HG03520 (cell line): Measurements from ENCODE around the gene KCNA5.

Experiments used
- ATAC-seq: cut with Tn5 transposase; IDR thresholded peaks from one replicate; pipeline ENCODE4 v1.9.1; 2021; ENCODE audit warnings: mild to moderate bottlenecking, moderate library complexity; ENCODE audit not compliant: unreplicated experiment

The KCNA5 gene

DNA sequence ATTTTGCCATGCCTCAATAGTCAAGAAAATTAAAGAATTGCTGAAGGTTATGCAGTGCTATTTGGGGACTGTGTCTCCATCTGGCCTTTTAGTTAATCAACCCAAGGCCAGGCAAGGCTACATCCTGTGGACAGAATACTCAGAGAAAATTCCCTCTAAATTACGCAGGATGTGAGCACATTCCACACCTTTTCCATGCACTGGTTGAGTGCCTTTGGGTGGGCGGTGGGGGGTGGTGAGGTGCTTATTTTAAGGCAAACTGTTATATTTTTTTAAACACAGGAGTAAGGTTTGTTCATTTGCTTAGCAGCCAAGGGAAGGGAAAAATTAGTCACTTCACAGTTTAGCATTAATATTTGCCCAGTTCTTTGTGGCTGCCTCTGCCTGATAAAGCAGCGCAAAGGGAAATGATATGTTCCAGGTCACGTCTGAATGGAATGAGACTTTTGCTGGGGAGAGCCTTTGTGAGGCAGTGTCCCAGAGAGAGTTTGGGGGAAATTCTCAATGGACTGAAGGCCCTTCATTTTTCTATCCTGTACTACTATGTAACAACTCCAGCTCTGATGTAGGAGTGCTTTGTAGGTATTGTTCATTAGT is 17.2 kb upstream of the KCNA5 start:
- no peak for ATAC-seq

DNA sequence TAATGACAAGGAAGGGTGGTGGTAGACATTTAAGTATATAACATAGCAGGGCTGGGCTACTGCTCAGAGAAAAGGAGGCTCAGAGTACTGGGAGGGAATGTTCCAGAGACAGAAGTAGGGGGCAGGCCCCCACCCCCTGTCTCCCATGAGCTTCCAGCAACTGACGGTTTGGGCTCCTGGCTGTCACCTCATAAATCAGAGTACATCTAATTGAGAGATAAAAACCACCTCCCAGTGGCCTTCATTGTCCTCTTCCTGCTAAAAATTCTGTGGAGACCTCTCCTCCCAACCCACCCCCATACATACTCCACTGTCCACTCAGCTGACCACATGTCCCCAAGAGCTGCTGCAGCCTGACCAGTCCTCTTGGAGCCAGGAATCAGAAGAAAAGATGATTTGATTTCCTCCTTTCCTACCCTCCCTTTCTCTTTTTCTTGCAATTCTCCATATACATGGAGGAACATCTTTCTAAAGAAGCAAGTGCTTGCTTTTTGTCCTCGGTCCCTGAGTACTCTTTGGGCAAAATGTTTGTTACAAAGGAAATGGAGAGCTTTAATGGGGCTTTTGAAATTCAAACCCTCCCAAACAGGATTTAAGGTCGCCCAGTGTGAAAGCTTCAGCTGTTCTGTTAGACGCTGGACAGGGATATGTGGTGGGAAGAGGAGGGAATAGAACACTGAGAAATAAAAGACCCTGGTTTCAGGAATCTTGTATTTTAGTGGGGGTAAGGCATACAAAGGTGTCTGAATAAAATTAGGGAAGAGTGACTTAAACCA is 16.4 kb upstream of the KCNA5 start:
- no peak for ATAC-seq

DNA sequence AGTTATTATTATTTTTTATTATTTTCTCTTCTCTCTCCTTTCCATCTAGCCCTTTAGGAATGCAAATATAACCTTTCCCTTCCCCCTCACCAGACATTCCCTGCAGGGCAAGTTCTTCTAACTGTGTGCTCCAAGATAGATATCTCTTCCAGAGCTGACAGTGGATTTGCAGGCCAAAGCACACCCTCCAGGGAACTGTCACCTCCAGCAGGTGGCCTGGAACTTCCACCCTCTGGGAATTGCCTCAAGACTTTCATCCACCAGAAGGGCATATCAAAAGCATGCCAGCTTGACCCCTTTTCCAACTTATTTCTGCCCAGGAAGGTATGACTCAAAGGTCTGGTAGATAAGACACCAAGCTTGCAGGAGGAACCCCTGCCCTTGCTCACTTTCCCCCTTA is 13.6 kb upstream of the KCNA5 start:
- ATAC-seq, result no peak

DNA sequence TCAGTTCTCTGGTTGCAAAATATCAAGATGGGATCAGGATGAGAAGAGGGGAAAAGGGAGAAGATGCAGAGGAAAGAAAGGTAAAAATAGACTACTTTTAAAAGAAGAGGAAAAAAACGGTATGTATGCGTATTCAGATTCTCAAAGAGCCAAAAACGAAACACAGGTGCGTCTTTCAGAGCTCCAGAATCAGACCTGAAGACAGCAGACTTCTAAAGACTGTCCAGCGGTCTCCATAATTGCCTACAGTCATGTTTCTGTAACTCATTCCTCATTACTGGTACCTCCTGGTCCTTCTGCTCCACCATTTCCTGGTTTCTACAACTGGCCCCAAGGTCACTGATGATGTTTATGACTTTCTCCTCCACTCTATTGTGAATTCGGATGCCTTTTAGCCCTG is 12.4 kb upstream of the KCNA5 start:
- ATAC-seq, result no peak

DNA sequence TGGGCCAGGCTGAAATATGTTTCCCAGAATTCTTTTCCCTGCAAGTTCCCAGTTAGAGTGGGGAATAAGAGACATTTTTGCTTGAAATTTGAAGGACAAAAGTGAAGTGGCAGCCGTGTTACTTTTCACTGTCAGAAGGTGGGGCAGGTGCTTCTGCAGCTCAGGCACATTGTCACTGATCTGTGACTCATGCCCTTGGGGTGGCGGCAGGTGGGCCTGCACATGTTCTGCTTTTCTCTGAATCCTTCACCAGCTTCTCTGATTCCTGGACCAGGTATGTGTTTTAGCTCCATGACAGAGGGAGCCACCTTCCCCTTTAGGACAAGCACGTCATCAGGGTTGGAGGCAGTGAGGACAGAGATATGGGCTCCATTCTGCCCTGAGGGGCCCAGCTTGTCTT is 11.7 kb upstream of the KCNA5 start:
- no peak for ATAC-seq

DNA sequence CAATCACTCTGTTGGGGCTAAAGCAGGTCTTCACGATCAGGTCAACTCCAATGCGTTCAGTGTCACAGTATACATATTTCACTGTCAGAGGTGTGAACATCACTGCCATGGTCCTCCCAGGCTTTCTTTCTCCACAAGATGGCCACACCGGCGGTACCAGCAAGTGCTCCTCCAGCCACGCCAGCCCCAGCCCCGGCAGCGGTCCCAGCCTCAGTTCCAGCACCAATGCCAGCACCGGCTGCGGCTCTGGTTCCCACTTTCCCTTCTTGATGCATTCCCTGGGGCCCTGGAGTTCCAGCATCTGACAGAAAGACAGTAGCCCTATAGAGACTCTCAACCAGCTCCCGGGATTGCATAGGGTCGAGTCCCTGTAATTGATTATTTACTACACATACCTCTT is 10.9 kb upstream of the KCNA5 start:
- no peak for ATAC-seq

DNA sequence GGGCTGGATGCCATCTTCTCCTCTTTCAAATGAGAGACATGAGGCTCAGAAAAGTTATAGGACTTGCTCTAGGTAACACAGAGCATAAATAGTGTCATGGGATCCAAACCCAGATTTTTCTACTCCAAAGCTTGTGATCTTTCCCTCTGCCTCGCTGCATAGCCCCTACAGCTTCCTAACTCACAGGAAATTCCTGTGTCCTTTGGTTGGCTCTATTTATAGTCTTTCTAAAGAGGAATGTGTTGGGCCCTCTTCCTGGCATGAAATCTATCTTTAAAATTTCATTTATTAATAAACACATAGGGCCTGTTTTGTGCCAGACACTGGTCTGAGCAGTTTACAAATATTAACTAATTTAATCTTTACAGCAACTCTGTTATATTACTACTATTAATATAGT is 9.8 kb upstream of the KCNA5 start:
- ATAC-seq, result no peak

DNA sequence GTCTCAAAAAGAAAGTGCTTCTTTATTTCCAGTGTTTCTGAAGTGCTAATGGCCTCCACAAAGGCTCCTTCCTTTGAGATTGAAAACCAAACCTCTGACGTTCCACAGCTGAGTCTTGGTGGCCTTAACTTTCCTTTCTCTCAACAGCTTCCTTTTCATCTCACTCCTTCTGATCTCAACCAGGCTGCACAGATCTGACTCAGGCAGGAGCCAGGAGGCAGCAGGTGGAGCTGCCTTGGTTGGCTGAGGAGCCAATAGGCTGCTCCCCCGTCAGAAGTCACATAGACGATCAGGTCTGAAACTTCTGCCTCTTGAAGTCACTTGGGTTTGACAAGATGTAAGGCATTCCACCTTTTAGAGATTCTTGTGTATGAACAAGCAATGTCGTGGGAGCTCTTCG is 9.1 kb upstream of the KCNA5 start:
- no peak for ATAC-seq

DNA sequence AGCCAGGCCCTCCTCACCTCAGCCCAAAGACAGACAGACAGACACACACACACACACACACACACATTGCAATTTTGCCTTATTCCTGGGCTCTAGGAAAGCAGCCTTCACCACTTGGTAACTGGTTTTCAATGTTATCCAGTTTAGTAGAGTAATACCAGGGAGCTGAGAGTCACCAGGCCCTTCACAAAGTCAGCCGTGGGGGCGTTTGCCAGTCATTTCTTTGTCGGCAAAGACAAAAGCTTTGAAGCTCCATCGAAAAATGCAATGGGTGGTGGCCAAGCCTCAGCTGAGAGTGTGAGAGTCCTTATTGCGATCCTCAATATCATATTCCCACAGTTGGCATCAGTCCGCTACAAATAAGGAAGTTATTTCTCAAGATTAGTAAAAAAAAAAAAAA is 8.1 kb upstream of the KCNA5 start:
- no peak for ATAC-seq

DNA sequence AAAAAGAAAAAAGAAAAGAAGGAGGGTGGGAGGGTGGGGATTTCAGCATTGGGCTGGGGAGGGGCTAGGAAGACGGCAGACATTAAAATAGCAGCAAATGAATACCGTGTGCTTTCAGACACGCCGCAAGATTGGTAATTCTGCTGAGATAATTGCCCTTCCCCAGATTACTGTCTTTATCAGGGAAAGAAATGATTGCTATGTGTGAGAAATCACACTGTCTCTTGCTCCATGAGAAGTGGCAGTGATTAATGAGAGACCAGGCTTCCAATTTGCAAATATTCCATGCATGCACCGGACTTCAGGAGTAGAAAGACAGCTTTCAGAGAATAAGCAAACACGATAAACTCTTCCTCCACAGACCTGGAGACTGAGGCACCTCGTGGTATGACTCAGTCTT is 7.6 kb upstream of the KCNA5 start:
- ATAC-seq, result no peak

DNA sequence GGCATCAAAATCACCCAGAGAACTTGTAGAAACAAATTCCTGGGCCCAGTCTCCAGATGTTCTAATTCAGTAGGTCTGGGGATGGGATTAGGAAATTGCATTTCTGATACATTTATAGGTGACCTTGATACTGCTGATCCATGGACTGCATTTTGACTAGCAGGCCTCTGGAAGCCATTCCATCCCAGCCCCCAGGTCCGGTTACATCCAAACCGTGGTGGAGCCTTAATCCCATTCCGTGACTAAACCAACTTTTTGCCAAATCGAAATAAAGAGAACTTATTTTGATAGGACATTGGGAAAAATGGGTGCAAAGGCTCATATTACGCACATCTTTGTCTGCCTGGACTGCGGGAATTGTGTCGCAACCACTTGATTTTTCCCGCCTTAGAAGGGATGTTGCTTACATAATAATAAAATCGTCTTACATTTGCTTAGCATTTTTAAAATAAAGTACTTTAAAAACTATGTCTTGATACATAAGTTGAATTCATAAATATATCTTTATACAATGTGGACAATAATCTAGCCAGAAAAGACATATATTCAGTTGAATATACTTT is 5.8 kb upstream of the KCNA5 start:
- ATAC-seq, result no peak

DNA sequence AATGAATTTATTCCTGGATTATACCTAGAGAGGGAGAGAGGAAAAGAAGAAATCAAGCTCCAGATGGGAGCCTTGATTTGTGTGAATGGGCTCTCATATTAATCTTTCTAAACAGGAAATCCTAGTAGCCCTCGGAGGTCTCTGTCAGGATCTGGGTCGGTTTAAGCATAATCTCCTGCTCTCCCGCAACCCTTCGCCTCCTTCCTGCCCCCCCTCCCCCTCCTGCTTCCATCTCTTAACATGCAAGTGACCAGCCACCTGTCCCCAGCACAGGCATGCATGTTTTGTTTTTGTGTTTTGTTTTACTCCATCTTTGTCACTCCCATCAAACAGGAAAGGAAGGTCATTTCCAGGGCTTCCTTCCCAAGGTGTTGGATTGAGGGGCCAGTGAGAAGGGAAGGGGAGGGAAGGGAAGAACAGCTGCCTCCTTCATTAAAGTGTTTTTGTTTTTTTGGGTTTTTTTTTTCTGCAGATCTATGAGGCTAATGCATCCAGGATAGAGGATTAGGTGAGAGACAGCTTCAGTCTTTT is 4.8 kb upstream of the KCNA5 start:
- ATAC-seq, result no peak

DNA sequence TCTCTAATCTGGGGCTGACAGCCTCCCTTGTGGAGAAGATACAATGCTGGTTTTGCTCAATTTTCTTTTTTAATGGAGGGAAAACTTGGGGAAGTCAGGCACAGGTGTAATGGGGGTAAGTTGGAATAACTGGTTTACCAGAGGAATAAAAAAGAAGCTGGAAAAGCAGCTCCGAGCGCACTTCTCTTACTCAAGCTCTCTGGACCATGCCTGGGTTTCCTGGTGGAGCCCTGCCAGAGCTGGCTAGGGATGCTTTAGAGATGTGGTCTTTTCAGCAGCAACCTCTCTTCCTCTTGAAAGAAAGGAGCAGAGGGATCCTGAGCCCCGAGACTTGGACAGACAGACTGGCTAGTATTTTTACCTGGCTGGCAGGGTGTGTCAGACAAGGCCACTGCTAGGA is 3.9 kb upstream of the KCNA5 start:
- ATAC-seq, result no peak

DNA sequence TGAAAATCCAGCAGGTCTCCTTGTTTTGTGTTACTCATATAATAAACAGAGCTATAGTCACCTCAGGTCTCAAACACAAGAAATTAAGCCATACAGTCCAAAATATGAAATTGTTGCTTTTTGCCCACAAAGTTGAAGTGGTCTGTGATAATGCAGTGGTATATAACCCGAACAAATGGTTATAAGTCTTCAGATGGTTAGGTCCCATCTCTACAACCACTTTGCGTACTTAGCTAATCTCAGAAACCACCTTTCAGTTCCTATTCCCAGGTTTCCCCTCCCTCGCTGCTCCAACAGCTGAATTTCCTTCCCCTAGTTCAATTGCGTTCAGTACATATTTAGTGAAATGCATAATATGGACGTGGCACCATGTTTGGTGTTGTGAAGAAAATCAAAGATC is 3.3 kb upstream of the KCNA5 start:
- no peak for ATAC-seq

DNA sequence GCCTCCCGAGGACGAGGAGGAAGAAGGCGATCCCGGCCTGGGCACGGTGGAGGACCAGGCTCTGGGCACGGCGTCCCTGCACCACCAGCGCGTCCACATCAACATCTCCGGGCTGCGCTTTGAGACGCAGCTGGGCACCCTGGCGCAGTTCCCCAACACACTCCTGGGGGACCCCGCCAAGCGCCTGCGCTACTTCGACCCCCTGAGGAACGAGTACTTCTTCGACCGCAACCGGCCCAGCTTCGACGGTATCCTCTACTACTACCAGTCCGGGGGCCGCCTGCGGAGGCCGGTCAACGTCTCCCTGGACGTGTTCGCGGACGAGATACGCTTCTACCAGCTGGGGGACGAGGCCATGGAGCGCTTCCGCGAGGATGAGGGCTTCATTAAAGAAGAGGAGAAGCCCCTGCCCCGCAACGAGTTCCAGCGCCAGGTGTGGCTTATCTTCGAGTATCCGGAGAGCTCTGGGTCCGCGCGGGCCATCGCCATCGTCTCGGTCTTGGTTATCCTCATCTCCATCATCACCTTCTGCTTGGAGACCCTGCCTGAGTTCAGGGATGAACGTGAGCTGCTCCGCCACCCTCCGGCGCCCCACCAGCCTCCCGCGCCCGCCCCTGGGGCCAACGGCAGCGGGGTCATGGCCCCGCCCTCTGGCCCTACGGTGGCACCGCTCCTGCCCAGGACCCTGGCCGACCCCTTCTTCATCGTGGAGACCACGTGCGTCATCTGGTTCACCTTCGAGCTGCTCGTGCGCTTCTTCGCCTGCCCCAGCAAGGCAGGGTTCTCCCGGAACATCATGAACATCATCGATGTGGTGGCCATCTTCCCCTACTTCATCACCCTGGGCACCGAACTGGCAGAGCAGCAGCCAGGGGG is 979 bp downstream of the KCNA5 start:
- no peak for ATAC-seq

DNA sequence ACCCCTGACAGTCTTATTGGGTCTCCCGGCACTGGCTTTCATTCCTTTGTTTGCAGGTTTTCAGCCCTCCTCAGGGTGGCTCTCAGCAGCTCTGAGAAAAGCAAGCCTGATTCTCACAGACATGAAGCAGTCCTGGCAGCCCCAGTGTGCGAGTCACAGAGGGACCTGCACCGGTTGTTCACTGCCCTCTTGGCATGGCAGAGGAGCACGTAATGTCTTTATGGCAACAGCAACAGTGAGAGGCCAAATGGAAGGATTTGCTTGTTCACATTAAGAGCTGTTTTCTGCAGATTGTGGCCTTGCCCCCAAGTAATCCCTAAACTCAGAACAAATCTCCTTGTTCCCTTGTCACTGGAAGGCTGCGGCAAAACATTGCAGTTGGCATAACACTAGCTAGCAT is 3.4 kb downstream of the KCNA5 start:
- ATAC-seq, result no peak

DNA sequence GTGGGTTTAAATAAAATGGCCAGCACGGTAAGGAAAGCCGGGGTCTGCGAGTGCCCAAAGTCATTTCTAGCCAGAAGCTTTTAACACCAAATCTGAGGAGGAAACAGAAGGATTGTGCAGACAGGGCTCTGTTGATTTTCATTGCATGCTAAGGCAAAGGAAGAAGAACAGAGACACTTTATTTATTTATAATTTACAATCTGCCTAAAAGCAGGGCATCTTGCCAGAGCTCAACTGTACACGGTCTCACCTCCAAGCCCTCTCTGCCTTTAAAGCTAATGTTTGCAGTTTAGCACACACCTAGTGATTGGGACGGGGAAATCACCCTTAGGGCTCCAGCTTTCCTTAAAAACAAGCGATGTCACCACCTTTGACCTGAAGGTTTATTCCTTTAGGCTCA is 4.0 kb downstream of the KCNA5 start:
- ATAC-seq, result no peak

DNA sequence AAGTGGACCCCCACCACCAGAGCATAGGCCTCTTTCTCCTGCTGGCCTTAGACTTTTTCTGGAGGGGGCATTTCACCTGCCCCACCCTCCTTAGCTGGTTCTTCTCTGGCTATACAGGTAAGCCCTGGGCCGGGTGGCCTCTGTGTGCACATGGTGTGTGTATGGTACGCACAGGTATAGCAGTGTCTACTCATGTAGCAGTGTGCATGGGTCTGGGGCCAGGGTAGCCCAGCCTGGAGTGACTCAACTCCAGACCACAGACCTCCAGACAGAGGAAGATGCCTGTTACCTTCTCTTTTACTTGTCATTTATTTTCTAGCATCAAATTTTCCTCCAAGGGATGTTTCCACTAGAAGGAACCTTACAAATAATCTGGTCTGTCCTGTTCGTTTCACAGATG is 6.9 kb downstream of the KCNA5 start:
- ATAC-seq, result no peak

DNA sequence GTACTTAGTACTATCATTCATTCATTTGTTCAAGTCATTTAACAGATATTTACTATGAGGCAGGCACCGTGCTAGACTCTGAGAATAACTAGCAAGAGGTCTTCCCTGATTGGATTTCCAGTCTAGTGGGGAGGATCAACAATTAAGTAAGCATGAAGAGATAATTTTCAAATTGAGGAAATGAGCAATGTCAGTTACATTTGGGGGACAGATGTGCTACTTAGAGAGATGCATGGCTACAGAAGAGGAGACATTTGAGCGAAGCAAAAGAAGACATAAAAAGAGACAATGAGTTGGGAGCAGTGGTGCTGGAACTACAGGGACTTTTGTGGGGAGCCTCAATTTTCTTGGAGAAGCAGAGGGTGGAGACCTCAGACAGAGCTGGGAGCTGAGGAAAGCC is 7.7 kb downstream of the KCNA5 start:
- ATAC-seq, result no peak

DNA sequence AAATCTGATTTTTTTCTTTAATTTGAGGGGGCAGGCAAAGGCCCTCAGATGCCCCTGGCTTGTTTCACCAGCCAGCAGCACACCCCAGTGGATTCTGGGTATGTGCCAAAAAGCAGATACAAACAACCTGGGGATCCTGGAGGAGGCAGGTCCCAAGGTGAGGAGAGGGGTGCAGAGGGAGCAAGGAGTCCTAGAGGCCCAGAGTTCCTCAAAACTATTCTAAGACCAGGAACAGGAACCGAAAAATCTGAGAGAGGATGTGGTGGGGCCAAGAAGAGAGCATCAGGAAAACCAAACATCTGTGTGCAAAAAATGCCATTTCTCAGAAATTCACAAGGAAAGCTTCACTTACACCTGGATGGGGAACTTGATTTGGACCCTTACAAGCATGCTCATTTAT is 8.2 kb downstream of the KCNA5 start:
- no peak for ATAC-seq

DNA sequence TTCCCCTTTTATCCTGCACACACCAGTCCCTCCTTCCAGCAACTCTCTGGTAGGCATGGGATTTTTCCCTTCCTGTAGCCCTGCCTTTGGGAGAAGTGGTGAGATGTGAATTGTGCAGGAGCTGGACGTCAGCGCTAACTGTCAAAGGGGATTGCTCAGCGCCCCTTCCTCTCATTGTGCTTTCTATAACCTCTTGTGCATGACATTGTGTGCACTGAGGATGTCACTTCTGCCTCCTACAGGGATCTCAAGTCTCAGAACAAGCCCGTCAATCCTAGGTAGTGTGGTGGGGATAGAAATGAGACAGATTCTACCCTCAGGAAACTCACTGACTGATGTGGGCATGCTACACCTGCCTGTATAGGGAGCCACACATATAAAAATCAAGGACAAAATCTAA is 8.7 kb downstream of the KCNA5 start:
- no peak for ATAC-seq
